Activated CD4-positive, alpha-beta T cell treated with anti-CD3 and anti-CD28 coated beads, Interleukin-2, Interleukin-4, amounts not matched to agents 100 ng/mL and 50 ng/mL, durations not matched to agents 16 hours and 8 hours (primary cell): ENCODE measurements around the gene MAP3K6.
A peak's percentile ranks its signal among the peaks of the same experiment; 100 is the strongest.

Source experiments
- DNase-seq: peaks from one replicate; pipeline ENCODE4 v3.0.0-alpha.2; 2020; ENCODE audit warnings: low spot score

Gene MAP3K6

DNA sequence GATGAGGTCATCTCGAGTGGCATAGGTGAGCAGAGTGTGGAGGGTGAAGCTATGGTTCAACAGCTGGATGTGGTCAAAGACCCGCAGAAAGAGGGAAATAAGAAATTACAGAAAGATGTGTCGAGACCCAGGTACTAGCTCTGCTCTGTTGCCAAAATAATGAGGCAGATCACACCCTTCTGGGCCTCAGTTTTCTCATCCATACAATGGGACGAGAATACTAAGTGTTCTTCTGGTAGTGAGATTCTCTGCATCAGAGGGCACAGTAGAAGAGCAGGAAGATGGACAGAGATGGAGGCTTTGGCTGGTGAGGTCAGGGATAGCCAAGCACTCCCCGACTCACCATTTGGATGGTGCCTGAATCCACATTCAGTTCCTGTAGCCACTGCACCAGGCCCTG is 11.1 kb downstream of the MAP3K6 start:
- DNase-seq = no peak

DNA sequence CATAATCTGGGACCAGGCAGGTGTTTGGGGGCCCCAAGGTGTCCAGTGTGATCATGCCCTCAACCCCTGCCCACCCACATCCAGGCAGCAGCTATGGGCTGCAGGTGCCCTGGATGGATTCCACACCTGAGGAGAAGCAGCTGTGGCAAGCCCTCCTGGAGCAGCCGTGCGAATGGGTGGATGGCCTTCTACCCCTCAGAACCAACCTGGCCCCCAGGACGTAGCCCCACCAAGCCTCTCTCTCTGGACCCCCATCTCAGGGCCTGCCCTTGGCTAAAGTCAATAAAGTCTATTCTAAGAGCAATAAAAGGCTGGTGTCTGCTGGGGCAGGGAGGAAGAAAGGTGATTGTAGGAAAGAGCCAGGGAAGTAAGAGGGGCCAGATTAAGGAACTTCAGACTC is 13.1 kb downstream of the MAP3K6 start:
- no peak for DNase-seq

DNA sequence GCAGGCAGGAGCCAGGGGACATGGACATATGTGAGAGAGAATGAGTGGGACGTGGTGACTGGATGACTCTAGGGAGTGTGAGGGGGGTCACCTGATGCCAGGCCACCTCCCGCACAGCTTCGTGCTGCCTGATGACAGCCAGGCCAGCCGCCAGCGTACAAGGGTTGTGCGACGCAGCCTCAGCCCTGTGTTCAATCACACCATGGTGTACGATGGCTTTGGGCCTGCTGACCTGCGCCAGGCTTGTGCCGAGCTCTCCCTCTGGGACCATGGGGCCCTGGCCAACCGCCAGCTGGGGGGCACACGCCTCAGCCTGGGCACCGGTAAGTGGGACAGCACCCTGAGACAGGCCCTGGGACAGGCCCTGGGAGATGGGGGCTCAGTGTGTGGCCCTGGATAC is 13.6 kb downstream of the MAP3K6 start:
- DNase-seq = no peak

DNA sequence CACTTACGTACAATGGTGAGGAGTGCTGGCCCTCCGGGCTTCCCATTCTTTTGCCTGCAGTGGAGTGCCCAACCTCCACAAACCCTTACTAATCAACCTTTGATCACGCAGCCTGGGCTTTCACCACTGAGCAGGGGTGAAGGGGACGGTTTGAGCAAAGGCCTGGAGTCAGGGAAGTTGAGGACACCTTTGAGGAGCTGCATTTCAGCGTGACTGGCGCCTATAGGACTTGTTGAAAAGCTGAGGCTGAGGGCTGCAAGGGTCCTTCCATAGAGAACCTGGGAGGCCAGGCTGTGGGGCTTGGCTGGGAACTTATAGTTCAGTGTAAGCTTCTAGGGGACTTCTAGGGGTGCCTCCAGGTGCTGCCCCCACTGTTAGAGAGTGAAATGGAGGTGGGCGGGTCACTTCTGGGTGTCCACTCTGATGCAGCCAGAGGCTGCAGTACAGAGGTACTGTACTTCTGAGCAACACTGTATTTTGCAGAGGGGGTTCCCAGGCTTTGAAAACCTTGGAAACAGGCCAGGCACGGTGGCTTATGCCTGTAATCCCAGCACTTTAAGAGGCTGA is 15.1 kb downstream of the MAP3K6 start:
- no peak for DNase-seq

DNA sequence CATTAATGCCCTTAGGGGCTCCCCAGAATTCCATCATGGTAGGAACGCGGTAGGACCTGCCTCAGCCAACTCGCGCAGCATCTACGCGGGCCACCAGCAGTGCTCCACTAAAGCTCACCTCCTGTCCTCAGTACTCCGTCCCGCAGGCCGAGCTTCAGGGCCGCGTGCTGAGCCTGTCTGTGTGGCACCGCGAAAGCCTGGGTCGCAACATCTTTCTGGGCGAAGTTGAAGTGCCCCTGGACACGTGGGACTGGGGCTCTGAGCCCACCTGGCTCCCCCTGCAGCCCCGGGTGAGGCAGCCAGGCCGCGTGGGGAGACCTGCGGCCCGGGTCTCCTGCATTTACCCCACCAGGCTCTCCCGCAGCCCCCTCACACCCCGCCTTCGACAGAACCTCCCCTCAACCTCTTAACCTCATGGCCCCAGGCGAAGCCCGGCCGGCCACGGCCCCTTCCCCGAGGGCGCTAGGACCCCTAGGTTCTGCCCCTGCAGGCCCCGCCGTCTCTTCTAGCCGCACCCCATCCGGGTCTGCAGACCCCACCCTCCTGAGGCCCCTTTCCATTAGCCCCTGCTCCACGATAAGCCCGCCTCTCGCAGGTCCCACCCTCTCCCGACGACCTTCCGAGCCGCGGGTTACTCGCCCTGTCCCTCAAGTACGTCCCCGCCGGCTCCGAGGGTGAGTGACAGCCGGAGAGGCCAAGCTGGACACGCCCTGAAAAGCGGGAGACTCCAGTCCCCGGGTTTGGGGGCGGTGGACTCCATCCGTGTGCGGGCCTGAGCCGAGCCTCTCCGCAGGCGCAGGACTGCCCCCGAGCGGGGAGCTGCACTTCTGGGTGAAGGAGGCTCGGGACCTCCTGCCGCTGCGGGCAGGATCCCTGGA is 15.9 kb downstream of the MAP3K6 start:
- DNase-seq = no peak

DNA sequence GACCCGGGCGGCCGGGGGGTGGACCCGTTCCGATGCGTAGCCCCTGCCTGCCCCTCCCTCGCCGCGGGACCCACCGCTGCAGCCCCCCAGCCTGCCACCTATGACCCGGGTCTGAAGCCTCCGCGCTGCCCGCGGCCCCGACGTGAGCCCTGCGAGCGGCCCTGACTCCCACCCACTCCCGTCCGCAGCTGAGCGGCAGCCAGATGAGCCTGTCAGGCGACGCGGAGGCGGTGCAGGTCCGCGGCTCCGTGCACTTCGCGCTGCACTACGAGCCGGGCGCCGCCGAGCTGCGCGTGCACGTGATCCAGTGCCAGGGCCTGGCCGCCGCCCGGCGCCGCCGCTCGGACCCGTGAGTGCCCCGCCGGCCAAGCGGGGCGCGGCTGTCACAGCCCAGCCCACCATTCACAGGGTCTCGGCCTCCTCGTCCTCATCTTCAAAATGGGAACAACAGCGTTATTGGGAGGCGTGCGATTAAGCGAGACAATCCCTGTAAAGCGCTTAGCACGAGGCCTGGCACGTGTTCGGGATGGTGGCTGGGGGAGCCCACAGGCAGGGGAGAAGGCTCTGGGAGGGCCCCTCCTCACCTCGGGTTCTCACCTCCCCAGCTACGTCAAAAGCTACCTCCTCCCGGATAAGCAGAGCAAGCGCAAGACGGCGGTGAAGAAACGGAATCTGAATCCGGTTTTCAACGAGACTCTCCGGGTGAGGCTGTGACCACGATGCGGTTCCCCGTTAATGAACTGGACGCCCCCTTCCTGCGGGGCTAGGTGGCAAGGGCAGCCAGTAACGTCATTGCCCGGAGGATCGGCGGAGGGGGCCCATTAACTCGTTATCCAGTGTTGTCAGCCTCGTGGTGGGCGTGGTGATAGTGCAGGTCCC is 16.7 kb downstream of the MAP3K6 start:
- no peak for DNase-seq

DNA sequence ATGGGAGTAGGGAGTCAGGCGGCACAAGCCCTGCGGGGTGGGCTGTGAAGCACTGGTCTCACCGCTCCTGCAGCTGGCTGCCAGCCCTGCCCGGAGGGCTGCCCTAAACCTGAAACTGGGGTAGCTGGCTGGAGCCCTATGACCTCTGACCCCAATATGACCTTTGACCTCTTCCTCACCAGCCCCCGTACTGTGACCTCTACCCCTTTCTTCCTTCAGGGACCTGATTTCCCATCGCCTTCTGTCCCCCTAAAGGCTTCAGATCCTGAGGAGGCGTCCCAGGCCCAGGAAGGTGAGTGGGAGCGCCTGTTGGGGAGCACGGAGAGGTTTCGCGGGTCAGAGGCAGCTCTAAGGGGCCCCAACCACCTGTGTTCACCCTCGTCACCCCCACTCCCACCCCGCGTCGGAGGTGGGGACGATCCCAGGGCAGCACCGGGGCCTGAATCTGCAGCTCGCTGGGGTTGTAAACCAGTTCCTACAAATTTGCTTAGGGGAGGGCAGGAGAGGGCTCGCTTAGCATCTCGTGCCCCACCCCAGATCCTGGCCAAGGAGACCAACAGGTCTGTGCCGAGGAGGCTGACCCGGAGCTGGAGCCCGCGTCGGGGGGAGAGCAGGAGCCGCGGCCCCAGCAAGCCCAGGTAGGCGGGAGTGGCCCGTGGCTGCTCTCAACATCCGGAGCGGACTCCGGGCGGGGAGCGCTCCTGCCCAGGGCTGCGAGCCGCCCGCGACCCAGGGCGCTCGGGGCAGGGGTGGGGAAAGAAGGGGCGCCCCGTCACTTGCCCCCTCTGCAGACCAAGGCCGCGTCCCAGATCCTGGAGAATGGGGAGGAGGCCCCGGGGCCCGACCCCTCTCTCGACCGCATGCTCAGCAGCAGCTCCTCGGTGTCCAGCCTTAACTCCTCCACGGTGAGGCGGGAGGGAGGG is 17.6 kb downstream of the MAP3K6 start:
- DNase-seq = no peak

DNA sequence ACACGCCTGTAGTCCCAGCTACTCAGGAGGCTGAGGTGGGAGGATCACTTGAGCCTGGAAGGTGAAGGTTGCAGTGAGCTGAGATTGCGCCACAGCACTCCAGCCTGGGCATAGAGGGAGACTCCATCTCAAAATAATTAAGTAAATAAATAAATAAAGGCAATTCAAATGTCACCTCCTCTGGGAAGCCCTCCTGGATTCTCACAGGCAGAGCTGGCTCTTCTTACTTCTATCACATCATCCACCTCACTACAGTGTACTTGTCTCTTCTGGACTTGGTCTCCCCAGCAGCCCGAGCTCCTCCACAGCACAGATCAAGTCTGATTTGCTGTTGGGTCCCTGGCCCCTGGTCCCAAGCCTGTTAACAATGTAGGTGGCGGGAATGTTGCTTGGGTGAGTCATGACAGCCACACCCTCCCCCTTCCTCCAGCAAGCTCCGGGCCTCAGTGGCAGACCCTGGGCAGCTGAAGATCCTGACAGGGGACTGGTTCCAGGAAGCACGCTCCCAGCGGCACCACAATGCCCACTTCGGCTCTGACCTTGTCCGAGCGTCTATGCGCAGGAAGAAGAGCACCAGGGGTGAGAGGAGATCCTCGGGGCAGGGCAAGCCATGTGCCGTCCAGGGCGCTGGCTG is 19.7 kb downstream of the MAP3K6 start:
- DNase-seq = no peak

DNA sequence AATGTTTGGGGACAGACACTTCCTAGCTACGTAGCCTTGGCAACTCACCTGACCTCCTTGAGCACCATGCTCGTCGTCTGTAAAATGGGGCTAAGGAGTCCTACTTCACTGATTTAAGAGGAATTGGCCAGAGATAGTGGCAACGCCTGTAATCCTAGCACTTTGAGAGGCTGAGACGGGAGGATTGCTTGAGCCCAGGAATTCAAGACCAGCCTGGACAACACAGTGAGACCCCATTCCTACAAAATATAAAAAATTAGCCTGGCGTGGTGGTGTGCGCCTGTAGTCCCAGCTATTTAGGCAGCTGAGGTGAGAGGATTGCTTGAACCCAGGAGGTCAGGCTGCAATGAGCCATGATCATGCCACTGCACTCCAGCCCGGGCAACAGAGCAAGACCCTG is 20.4 kb downstream of the MAP3K6 start:
- DNase-seq = no peak

DNA sequence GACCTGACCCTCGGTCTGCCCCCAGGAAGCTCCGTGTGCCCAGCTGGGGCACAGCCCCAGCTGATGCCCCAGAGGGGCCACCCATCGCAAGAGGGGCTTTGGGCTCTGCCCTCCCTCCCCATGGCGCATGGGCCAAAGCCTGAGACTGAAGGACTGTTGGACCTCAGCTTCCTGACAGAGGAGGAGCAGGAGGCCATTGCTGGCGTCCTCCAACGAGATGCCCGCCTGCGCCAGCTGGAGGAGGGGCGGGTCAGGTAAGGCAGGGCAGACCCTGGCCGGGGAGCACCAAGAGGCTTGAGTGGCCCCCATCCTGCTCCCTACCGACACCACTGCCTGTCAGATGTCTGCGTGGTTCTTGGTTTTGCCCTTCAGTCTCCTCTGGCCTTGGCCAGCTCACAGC is 21.5 kb downstream of the MAP3K6 start:
- no peak for DNase-seq

DNA sequence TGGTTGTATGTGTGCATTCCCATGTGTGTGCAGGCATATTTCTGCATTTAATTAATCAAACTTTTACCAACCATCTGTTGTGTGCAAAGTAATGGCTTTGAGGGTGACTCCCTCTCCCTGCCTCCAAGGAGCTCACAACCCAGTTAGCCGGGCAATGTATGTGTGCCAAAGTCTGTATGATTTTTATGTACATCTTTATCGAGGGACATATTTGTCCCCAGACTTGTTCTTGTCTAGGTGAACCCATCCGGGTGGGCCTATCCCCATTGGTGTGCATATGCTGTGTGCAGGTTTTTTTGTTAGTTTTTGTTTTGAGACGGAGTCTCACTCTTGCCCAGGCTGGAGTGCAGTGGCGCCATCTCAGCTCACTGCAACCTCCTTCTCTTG is 23.1 kb downstream of the MAP3K6 start:
- no peak for DNase-seq

DNA sequence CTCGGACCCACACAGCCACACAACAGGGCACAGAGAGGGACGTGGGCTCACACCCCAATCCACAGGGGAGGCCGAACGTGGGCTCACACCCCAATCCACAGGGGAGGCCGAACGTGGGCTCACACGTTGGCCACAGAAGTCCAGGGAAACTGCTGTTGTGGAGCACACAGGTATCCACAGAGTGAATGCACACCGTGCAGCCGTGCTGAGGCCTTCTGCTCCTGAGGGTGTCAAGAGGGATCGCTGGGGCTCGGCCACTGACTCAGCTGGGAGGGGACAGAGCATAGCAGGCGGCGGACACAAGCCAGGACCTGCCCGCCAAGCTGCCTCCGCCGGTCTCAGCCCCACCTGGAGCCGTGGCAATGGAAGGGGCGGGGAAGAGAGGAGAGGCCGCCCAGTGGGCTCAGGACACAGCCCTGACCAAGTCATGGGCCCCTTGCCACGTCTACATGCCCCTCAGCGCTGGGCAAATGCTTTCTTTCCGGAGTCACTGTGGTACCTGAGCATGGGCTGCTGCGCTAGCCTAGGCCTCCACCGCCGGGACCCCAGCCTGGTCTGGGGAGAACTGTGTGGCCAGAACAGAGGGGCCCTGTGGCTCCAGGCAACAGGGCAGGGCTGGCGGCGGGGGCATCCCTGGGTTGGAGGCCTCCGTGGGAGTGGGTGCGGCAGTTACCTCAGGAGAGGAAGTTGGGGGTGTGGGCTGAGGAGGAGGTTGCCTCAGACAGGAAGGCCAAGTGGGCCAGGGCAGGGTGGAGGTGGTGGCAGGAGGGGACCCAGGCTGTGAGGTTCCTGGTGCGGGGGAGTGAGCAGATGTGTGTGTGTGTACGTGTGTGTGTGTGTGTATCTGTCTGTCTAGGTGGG is 23.8 kb downstream of the MAP3K6 start:
- DNase-seq = peak; percentile 75

DNA sequence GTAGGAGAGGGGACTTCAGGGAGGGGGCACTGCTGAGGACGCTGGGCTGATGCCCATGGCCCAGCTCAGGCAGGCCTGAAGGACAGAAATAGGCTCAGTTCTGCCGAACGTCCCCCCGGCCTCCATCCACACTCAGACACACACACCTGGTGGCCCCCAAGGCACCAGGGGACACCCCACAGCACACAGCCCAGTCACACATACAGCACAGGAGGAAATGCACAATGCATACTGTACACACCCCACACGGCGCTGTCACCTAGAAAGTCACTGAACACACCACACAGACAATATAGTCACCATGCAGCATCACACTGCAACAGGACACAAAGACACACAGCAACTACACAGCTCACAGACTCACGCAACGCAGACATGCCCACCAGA is 24.4 kb downstream of the MAP3K6 start:
- no peak for DNase-seq

DNA sequence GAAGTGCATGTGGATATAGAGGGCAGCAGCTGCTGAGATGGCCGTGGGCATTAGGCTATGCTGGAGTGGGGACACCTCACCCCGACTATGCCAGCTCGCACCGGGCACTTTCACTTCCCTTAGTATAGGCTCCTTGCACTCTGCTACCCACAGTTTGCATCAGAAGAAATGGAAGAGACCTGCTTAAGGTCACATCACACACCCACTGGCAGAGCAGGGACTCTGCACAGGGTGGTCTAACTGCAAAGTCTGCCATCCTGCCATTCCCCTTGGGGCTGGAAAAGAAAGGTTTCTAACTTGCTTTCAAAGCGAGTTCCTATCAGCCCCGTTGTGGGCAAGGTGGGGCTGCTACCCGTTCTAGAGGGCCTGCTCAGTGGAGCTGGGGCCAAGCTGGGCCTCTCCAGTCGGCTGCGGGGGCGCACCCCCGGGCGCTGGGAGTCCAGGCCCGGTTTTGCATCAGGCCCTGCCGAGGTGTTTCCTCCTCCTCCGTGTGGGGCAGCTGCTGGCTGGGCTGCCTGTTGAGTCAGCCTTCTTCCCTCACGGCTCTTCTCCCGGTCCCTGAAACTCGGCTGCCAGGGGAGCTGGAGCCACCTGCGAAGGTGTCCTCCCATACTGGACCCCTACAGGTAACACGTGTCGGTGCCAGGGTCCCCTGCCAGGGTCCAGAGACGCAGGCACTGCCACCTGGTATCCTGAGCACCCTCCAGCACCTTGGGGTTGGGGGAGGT is 25.1 kb downstream of the MAP3K6 start, which contains the start of gene SYTL1:
Gene SYTL1 (plus strand): TSS at position 498 of the 728 bp plus-strand sequence. CDS start 3,313 bp downstream, outside the sequence.
- DNase-seq = peak; percentile 69

DNA sequence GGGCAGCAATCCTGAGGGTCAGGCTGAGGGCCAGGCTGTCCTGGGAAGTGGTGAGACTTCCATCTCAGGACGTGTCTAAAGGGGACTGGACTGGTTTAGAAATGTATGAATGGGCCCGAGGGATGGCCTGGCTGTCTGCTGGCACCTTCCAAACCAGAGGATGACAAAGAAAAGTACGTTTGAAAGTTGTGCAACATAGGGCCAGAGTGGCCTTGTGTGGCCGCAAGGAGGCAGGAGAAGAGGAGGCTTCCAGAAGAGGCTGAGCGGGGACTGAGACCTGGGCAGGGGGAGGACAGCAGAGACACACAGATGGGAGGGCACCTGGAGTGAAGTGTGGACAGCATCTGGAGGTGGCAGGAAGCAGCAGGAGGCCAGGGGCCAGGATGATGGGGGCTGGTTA is 27.5 kb downstream of the MAP3K6 start:
- no peak for DNase-seq

DNA sequence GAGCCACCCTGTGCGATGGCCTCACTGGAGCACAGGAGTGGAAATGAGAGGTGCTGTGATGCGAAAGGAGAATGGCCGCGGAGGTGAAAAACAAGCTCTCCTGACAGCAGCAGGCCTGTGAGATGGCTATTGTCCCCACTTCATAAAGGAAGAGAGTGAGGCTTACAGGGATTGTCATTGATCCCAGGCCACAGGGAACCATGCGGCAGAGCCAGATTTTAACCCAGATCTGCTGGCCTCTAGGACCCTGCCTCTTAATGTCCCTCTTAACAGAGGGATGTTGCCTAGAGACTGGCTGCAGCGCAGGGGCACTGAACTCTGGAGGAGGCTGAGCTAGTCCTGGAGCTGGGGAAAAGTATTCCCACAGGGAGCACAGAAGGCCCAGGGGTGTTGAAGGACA is 28.0 kb downstream of the MAP3K6 start:
- no peak for DNase-seq

DNA sequence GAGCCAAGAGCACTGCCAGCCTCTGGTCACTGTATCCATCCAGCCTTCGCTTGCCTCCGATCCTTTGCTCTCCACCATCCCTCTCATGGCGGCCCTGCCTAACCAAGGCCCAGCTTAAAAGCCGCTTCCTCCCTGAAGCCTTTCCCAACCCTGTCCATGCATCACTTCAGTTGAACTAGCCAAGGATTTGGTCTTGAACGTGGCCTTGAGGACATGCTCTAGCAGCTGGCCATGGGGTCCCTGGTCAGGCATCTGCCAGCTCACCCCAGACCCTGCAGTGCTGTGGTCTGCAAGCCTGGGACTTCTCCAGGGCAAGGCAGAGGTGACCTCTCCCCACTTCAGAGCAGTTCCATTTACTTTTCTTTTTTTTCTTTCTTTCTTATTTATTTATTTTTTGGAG is 30.0 kb downstream of the MAP3K6 start:
- DNase-seq = no peak

DNA sequence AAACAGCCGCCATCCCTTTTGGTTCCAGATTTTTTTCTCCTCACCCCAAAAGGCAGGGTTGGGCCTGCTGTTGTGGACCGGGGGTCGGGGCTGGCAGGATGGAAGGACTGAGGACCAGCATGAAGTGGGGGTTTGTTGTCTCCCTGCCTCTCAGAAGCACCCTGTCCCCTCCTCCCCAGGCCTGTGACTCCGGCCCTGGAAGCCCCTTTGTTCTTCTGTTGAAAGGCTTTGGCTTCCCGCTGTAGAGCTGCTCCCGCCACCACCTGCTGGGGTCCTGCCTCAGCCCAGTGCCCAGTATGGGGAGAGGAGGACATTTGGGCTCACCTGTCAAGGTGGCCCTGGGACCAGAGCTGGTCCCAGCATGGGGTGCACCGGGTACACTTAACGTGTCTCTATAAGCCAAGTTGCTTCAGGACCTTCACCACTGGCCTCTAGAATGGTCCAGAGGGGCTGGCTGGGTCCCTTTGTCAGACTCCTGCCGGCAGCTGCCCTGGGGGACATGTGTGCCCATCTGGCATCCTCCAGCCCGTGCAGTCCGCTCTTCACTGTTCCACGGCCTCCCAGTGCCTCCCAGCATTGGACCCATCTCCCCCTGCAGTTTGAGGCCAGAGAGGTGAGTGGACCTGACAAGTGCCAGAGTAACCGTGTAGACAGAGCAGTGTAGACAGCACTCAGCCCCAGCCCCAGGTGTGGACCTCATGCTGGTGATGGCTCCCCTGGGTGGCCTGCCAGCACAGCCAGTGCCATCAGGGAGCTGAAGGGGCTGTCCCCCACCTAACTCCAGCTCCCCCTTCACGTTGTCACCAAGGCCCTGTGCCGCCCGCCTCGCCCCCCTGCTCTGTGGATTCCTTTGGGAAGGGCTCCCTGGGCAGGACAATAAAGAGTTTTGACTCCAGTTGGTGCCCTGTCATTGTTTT is 31.0 kb downstream of the MAP3K6 start:
- no peak for DNase-seq
